Measurements from ENCODE around the gene HEATR5A. TPM values are rescaled to one million over a fixed set of nuclear protein-coding genes. Genes with fewer than 3 reads are reported as not detected.

HEATR5A gene
- total and polyA plus RNA-seq, 2 of the 13 experiments (the other 11 are each of a cell fraction or from before 2014, with no cell fraction given): 36.4 to 105 TPM

DNA sequence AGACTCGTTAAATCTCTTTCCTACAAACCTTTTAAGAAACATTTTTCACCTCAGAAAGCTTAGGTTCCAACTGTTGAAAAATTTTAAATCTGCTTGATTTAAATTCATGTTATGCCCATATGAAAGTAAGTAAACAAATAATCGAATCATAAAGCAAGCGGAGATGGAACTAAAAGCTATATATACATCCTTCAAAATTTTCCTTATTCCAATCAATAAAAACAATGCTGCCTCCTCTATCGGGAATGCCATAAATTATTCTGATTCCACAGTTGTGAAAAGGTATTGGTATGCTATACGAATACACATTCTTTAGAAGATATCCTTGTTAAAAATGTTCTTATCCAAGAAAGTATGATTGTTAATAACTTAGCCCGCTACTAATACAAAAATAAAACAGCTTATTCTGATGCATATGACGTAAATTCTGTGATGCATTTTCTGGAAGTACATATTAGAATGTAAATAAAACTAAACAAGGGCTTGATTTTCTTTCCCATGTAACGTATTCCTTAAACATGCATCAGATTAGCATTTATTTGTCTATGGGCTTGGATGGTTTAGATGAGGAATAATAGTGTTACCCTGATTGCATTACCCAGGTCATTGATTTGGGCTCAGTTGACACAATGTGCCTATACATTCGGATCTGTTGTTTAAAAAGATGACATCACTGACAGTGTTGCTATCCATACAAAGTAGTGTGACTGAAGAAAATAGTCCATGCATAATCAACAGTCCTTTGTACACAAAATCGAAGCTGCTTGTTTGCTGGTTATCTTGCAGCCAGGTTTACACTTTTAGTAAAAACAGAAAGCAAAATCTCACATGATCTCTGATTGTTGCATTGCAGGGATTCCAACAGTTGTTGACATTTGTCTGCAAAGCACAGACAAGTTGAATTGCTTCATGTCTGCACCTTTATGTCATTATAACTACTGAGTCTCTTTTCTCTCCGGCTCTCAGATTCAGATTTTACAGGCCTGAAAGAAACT is 37.6 kb upstream of the HEATR5A start (continued):
- TF ChIP-seq, protein P1, sequence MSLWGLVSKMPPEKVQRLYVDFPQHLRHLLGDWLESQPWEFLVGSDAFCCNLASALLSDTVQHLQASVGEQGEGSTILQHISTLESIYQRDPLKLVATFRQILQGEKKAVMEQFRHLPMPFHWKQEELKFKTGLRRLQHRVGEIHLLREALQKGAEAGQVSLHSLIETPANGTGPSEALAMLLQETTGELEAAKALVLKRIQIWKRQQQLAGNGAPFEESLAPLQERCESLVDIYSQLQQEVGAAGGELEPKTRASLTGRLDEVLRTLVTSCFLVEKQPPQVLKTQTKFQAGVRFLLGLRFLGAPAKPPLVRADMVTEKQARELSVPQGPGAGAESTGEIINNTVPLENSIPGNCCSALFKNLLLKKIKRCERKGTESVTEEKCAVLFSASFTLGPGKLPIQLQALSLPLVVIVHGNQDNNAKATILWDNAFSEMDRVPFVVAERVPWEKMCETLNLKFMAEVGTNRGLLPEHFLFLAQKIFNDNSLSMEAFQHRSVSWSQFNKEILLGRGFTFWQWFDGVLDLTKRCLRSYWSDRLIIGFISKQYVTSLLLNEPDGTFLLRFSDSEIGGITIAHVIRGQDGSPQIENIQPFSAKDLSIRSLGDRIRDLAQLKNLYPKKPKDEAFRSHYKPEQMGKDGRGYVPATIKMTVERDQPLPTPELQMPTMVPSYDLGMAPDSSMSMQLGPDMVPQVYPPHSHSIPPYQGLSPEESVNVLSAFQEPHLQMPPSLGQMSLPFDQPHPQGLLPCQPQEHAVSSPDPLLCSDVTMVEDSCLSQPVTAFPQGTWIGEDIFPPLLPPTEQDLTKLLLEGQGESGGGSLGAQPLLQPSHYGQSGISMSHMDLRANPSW (CRISPR knock-in tag; IDR thresholded peaks at IDR 0.05; ENCODE audit: borderline replicate concordance): no peak
- TF ChIP-seq ZBTB42 (CRISPR knock-in tag; IDR thresholded peaks at IDR 0.05) (no peak), CENPX (CRISPR knock-in tag; IDR thresholded peaks at IDR 0.05) (no peak), FOXJ3 (CRISPR knock-in tag; IDR thresholded peaks at IDR 0.05; ENCODE audit: borderline replicate concordance) (peak; percentile 81), ZNF430 (CRISPR knock-in tag; IDR thresholded peaks at IDR 0.05) (no peak), FOXK2 (IDR thresholded peaks at IDR 0.05) (peak; percentile 96), TARDBP (CRISPR knock-in tag; IDR thresholded peaks at IDR 0.05) (0 out of 2 replicates have a peak, but pooled peaks have one; percentile 82), NCOA2 (CRISPR knock-in tag; IDR thresholded peaks at IDR 0.05) (peak; percentile 53; the same call in 1 of the 2 replicates), SALL1 (CRISPR knock-in tag; IDR thresholded peaks at IDR 0.05) (peak; percentile 45; the same call in 1 of the 2 replicates), ZNF253 (CRISPR knock-in tag; IDR thresholded peaks at IDR 0.05; ENCODE audit: borderline replicate concordance) (no peak), ZNF644 (CRISPR knock-in tag; IDR thresholded peaks at IDR 0.05; ENCODE audit: low read depth) (peak; percentile 64; the same call in 1 of the 2 replicates), ZNF101 (CRISPR knock-in tag; IDR thresholded peaks at IDR 0.05; ENCODE audit: borderline replicate concordance, low read depth) (no peak), TEAD3 (CRISPR knock-in tag; optimal IDR thresholded peaks at IDR 0.05; ENCODE audit: borderline replicate concordance) (peak; percentile 98), KLF13 (CRISPR knock-in tag; IDR thresholded peaks at IDR 0.05) (no peak), HDAC2 (CRISPR knock-in tag; IDR thresholded peaks at IDR 0.05) (peak; percentile 62), TRIM24 (CRISPR knock-in tag; IDR thresholded peaks at IDR 0.05) (no peak), ZBTB7A (CRISPR knock-in tag; IDR thresholded peaks at IDR 0.05) (no peak), ZFP36 (IDR thresholded peaks at IDR 0.05; ENCODE audit: borderline replicate concordance, low read depth, low read length, partially characterized antibody) (no peak), JUNB (CRISPR knock-in tag; IDR thresholded peaks at IDR 0.05; ENCODE audit: borderline replicate concordance) (peak; percentile 55; the same call in 1 of the 2 replicates), ZNF256 (CRISPR knock-in tag; conservative IDR thresholded peaks at IDR 0.05) (no peak)
- TF ChIP-seq, protein P2, sequence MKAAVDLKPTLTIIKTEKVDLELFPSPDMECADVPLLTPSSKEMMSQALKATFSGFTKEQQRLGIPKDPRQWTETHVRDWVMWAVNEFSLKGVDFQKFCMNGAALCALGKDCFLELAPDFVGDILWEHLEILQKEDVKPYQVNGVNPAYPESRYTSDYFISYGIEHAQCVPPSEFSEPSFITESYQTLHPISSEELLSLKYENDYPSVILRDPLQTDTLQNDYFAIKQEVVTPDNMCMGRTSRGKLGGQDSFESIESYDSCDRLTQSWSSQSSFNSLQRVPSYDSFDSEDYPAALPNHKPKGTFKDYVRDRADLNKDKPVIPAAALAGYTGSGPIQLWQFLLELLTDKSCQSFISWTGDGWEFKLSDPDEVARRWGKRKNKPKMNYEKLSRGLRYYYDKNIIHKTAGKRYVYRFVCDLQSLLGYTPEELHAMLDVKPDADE (CRISPR knock-in tag; IDR thresholded peaks at IDR 0.05): 0 out of 2 replicates have a peak, but pooled peaks have one; percentile 19
- TF ChIP-seq, protein P3, sequence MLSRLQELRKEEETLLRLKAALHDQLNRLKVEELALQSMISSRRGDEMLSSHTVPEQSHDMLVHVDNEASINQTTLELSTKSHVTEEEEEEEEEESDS (CRISPR knock-in tag; IDR thresholded peaks at IDR 0.05; ENCODE audit: borderline replicate concordance): 0 out of 2 replicates have a peak, but pooled peaks have one; percentile 54
- TF ChIP-seq, protein P4, sequence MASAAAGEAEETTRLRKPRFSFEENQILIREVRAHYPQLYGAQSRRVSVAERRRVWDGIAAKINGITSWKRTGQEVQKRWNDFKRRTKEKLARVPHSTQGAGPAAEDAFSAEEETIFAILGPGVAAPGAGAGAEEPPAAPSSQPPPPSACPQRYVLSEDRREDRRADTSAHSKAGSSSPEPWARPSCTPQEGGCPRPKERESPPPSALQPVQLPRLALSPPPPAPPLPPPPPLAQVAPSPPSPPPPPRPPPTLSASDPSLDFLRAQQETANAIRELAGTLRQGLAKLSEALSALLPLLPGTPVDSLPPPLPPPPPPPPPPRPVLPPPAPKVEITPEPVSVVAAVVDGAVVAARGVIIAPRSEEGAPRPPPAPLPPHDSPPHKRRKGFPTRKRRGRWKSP (CRISPR knock-in tag; IDR thresholded peaks at IDR 0.05): peak; percentile 30; the same call in 1 of the 2 replicates
